Mesendoderm (in vitro differentiated cells): ENCODE measurements around the gene SSR1.

Experiments used
- DNase-seq: peaks from one replicate; pipeline ENCODE4 v3.0.0; 2013
- H2AK5ac ChIP-seq: 2 replicates; pipeline ENCODE4 v1.6.1; 2013; ENCODE audit warnings: low read length, inconsistent platforms
- H2BK120ac ChIP-seq: 2 replicates; pipeline ENCODE4 v1.6.1; 2013; ENCODE audit warnings: low read depth, mild to moderate bottlenecking, low read length, moderate library complexity, mixed read lengths
- H2BK15ac ChIP-seq: replicated peaks from 2 replicates; pipeline ENCODE4 v1.6.1; 2013; ENCODE audit warnings: low read depth, mild to moderate bottlenecking, moderate library complexity
- H2BK5ac ChIP-seq: 2 replicates; pipeline ENCODE4 v1.6.1; 2013; ENCODE audit warnings: low read length, inconsistent platforms
- H3K18ac ChIP-seq: 2 replicates; pipeline ENCODE4 v1.6.1; 2013; ENCODE audit warnings: mild to moderate bottlenecking, low read length, mixed read lengths
- H3K23ac ChIP-seq: one replicate; pipeline ENCODE4 v1.6.1; 2013; ENCODE audit warnings: low read length
- H3K27ac ChIP-seq: 2 replicates; pipeline ENCODE4 v1.5.1; 2013; ENCODE audit warnings: low read depth, mild to moderate bottlenecking, inconsistent platforms, low read length, moderate library complexity
- H3K27me3 ChIP-seq: 2 replicates; pipeline ENCODE4 v1.6.1; 2013; ENCODE audit warnings: low read length, control low read depth, mild to moderate bottlenecking, inconsistent platforms; ENCODE audit not compliant: insufficient read depth, poor library complexity
- H3K36me3 ChIP-seq: 2 replicates; pipeline ENCODE4 v1.6.1; 2013; ENCODE audit warnings: low read length, inconsistent platforms; ENCODE audit not compliant: control insufficient read depth, insufficient read depth
- H3K4ac ChIP-seq: one replicate; pipeline ENCODE4 v1.6.1; 2013; ENCODE audit warnings: low read depth, mild to moderate bottlenecking, low read length, moderate library complexity
- H3K4me1 ChIP-seq: 2 replicates; pipeline ENCODE4 v1.6.1; 2013; ENCODE audit warnings: low read depth, low read length, inconsistent platforms; ENCODE audit not compliant: control insufficient read depth
- H3K4me2 ChIP-seq: 2 replicates; pipeline ENCODE4 v1.6.1; 2013; ENCODE audit warnings: low read length
- H3K4me3 ChIP-seq: 2 replicates; pipeline ENCODE4 v1.5.1; 2013; ENCODE audit warnings: mild to moderate bottlenecking, low read length
- H3K56ac ChIP-seq: one replicate; pipeline ENCODE4 v1.6.1; 2013; ENCODE audit warnings: low read length
- H3K79me1 ChIP-seq: 2 replicates; pipeline ENCODE4 v1.6.1; 2013; ENCODE audit warnings: low read length, inconsistent platforms
- H3K79me2 ChIP-seq: 2 replicates; pipeline ENCODE4 v1.6.1; 2013; ENCODE audit warnings: mild to moderate bottlenecking, low read length; ENCODE audit not compliant: control insufficient read depth, insufficient read depth
- H3K9ac ChIP-seq: 2 replicates; pipeline ENCODE4 v1.6.1; 2013; ENCODE audit warnings: low read length, inconsistent platforms
- H4K5ac ChIP-seq: one replicate; pipeline ENCODE4 v1.6.1; 2013; ENCODE audit warnings: low read length
- H4K8ac ChIP-seq: one replicate; pipeline ENCODE4 v1.6.1; 2013; ENCODE audit warnings: low read depth, mild to moderate bottlenecking, control low read depth, low read length, moderate library complexity
- WGBS: extraction: QIAGEN DNeasy Blood & Tissue Kit; methylation state at CpG from one replicate; pipeline ENCODE4 v1.1.7; 2013; ENCODE audit warnings: low lambda C conversion rate, missing lambda C conversion rate; ENCODE audit not compliant: insufficient coverage; ENCODE audit errors: extremely low coverage; 5-methylcytosine and 5-hydroxymethylcytosine counted together

The SSR1 gene

GRCh38 chr6:7298113-7298512 is 14.9 kb downstream of the SSR1 start:
- no CpG with 5 or more reads among the region's 1 CpG for WGBS
- H3K36me3 ChIP-seq = peaks cover 10% of the 10 kb centered on the region
- H3K9ac ChIP-seq = no peak overlapping the region
- H3K4me3 ChIP-seq = no peak overlapping the region
- no peak overlapping the region for H2AK5ac ChIP-seq
- no peak overlapping the region for H2BK5ac ChIP-seq
- no peak overlapping the region for H3K4ac ChIP-seq
- H4K8ac ChIP-seq = no peak overlapping the region
- H3K79me1 ChIP-seq = peaks cover 1% of the 10 kb centered on the region
- H3K27ac ChIP-seq = no peak overlapping the region
- DNase-seq = no peak
- H3K18ac ChIP-seq = no peak overlapping the region
- no peak overlapping the region for H3K4me2 ChIP-seq
- H2BK15ac ChIP-seq = no peak overlapping the region
- no peaks in the 10 kb centered on the region for H3K79me2 ChIP-seq
- no peak overlapping the region for H4K5ac ChIP-seq
- no peaks in the 10 kb centered on the region for H3K27me3 ChIP-seq
- peaks cover 2% of the 10 kb centered on the region for H3K4me1 ChIP-seq
- H2BK120ac ChIP-seq = no peak overlapping the region
- H3K23ac ChIP-seq = no peak overlapping the region
- H3K56ac ChIP-seq = no peak overlapping the region

GRCh38 chr6:7296602-7297001 is 16.4 kb downstream of the SSR1 start:
- H3K27ac ChIP-seq = no peak overlapping the region
- H2BK120ac ChIP-seq = no peak overlapping the region
- H2AK5ac ChIP-seq = no peak overlapping the region
- H3K79me2 ChIP-seq = no peaks in the 10 kb centered on the region
- DNase-seq = no peak
- H3K79me1 ChIP-seq = peaks cover 1% of the 10 kb centered on the region
- no peak overlapping the region for H3K18ac ChIP-seq
- H3K56ac ChIP-seq = no peak overlapping the region
- no peak overlapping the region for H4K5ac ChIP-seq
- H3K23ac ChIP-seq = no peak overlapping the region
- peaks cover 5% of the 10 kb centered on the region for H3K36me3 ChIP-seq
- H3K4me3 ChIP-seq = no peak overlapping the region
- H3K4ac ChIP-seq = no peak overlapping the region
- no peak overlapping the region for H2BK5ac ChIP-seq
- no peak overlapping the region for H2BK15ac ChIP-seq
- H3K4me2 ChIP-seq = no peak overlapping the region
- peaks cover under 1% of the 10 kb centered on the region for H3K4me1 ChIP-seq
- H3K9ac ChIP-seq = no peak overlapping the region
- no peaks in the 10 kb centered on the region for H3K27me3 ChIP-seq
- WGBS = no CpG with 5 or more reads among the region's 2 CpGs
- H4K8ac ChIP-seq = no peak overlapping the region

GRCh38 chr6:7295916-7296315 is 17.1 kb downstream of the SSR1 start:
- no peak overlapping the region for H3K4ac ChIP-seq
- no peak overlapping the region for H3K9ac ChIP-seq
- no CpG with 5 or more reads among the region's 3 CpGs for WGBS
- H3K23ac ChIP-seq = no peak overlapping the region
- no peak overlapping the region for H3K27ac ChIP-seq
- H4K8ac ChIP-seq = no peak overlapping the region
- no peak overlapping the region for H2AK5ac ChIP-seq
- no peak overlapping the region for H2BK120ac ChIP-seq
- H3K18ac ChIP-seq = no peak overlapping the region
- H3K79me1 ChIP-seq = peaks cover 1% of the 10 kb centered on the region
- H4K5ac ChIP-seq = no peak overlapping the region
- no peaks in the 10 kb centered on the region for H3K27me3 ChIP-seq
- no peak overlapping the region for H3K56ac ChIP-seq
- H2BK5ac ChIP-seq = no peak overlapping the region
- no peak overlapping the region for H3K4me2 ChIP-seq
- no peaks in the 10 kb centered on the region for H3K4me1 ChIP-seq
- DNase-seq = no peak
- H3K79me2 ChIP-seq = no peaks in the 10 kb centered on the region
- no peak overlapping the region for H3K4me3 ChIP-seq
- no peak overlapping the region for H2BK15ac ChIP-seq
- peaks cover 3% of the 10 kb centered on the region for H3K36me3 ChIP-seq

GRCh38 chr6:7292596-7293255 is 20.3 kb downstream of the SSR1 start:
- Histone ChIP-seq H4K5ac (no peak overlapping the region), H3K79me2 (no peaks in the 10 kb centered on the region), H3K4me3 (no peak overlapping the region), H3K4me1 (no peaks in the 10 kb centered on the region), H3K56ac (no peak overlapping the region), H2BK120ac (no peak overlapping the region), H4K8ac (no peak overlapping the region), H3K18ac (no peak overlapping the region), H3K23ac (no peak overlapping the region), H3K36me3 (peaks cover 3% of the 10 kb centered on the region), H3K79me1 (peaks cover 1% of the 10 kb centered on the region), H2BK15ac (no peak overlapping the region), H3K27me3 (no peaks in the 10 kb centered on the region), H3K9ac (no peak overlapping the region), H2AK5ac (no peak overlapping the region), H2BK5ac (no peak overlapping the region), H3K4ac (no peak overlapping the region), H3K27ac (no peak overlapping the region), H3K4me2 (no peak overlapping the region)
- WGBS = no CpG with 5 or more reads among the region's 6 CpGs
- DNase-seq = no peak

- H4K5ac ChIP-seq = no peak overlapping the region
- H3K4me3 ChIP-seq = no peak overlapping the region
- H2AK5ac ChIP-seq = no peak overlapping the region
- no peak overlapping the region for H4K8ac ChIP-seq
- WGBS = no CpG with 5 or more reads among the region's 1 CpG
- H3K4ac ChIP-seq = no peak overlapping the region
- H3K79me1 ChIP-seq = no peaks in the 10 kb centered on the region
- no peak overlapping the region for H3K27ac ChIP-seq
- H3K4me2 ChIP-seq = no peak overlapping the region
- H3K18ac ChIP-seq = no peak overlapping the region
- H3K4me1 ChIP-seq = no peaks in the 10 kb centered on the region
- H2BK120ac ChIP-seq = no peak overlapping the region
- H3K27me3 ChIP-seq = no peaks in the 10 kb centered on the region
- H3K36me3 ChIP-seq = peaks cover 5% of the 10 kb centered on the region
- no peak overlapping the region for H3K23ac ChIP-seq
- H3K9ac ChIP-seq = no peak overlapping the region
- DNase-seq = no peak
- H3K79me2 ChIP-seq = no peaks in the 10 kb centered on the region
- no peak overlapping the region for H3K56ac ChIP-seq
- H2BK15ac ChIP-seq = no peak overlapping the region
- H2BK5ac ChIP-seq = no peak overlapping the region
Observed at GRCh38 chr6:7290079-7290478, 22.9 kb downstream of the SSR1 start.

GRCh38 chr6:7285416-7285815 is 27.6 kb downstream of the SSR1 start:
- Histone ChIP-seq H3K4me3 (no peak overlapping the region), H3K9ac (no peak overlapping the region), H3K27ac (no peak overlapping the region), H4K8ac (no peak overlapping the region), H4K5ac (no peak overlapping the region), H3K4me1 (no peaks in the 10 kb centered on the region), H3K27me3 (no peaks in the 10 kb centered on the region), H3K4me2 (no peak overlapping the region), H2AK5ac (no peak overlapping the region), H2BK15ac (no peak overlapping the region), H3K4ac (no peak overlapping the region), H3K79me2 (no peaks in the 10 kb centered on the region), H3K79me1 (no peaks in the 10 kb centered on the region), H2BK120ac (no peak overlapping the region), H3K18ac (no peak overlapping the region), H3K56ac (no peak overlapping the region), H3K23ac (no peak overlapping the region), H3K36me3 (peaks cover 4% of the 10 kb centered on the region), H2BK5ac (no peak overlapping the region)
- no CpG with 5 or more reads among the region's 6 CpGs for WGBS
- no peak for DNase-seq
